CD4-positive, CD25-positive, alpha-beta regulatory T cell (primary cell): ENCODE results near the gene ZNF503. TPM values are rescaled to one million over a fixed set of nuclear protein-coding genes. Genes with fewer than 3 reads are reported as not detected.

ENCODE experiments used
- ATAC-seq, 2 donors: fragments of 150-1000 bp; cut with Tn5 transposase; one replicate each; pipeline ENCODE4 v1.10.0; 2021; ENCODE audit warnings: low read depth in 2 of 2, moderate number of reproducible peaks in 2 of 2, moderate library complexity in 1 of 2
- DNase-seq, 3 donors: peaks; one replicate each; pipeline versions ENCODE4 v3.0.0 to v3.0.0-alpha.2; 2012 to 2022; ENCODE audit warnings: mixed read lengths in 1 of 3
- H3K27ac ChIP-seq: one replicate; pipeline ENCODE4 v1.7.0; 2013; ENCODE audit warnings: mild to moderate bottlenecking, low read length; ENCODE audit not compliant: insufficient read depth, poor library complexity, severe bottlenecking
- H3K27me3 ChIP-seq: one replicate; pipeline ENCODE4 v1.7.0; 2013; ENCODE audit warnings: low read length; ENCODE audit not compliant: control insufficient read depth, insufficient read depth
- H3K36me3 ChIP-seq: one replicate; pipeline ENCODE4 v1.7.0; 2013; ENCODE audit warnings: mild to moderate bottlenecking, low read length, moderate library complexity; ENCODE audit not compliant: control insufficient read depth, insufficient read depth
- H3K4me1 ChIP-seq: 2 replicates; pipeline ENCODE4 v1.7.0; 2013; ENCODE audit warnings: mild to moderate bottlenecking, low read length; ENCODE audit not compliant: insufficient read depth, control insufficient read depth, poor library complexity, severe bottlenecking
- H3K4me3 ChIP-seq: one replicate; pipeline ENCODE4 v1.7.0; 2013; ENCODE audit warnings: low read depth, mild to moderate bottlenecking, low read length, moderate library complexity
- H3K9me3 ChIP-seq, 2 experiments: 1 replicate in 1 of 2; 2 replicates in 1 of 2; pipeline ENCODE4 v1.7.0; 2013; ENCODE audit warnings: low read length in 2 of 2, mild to moderate bottlenecking in 1 of 2, moderate library complexity in 1 of 2; ENCODE audit not compliant: control insufficient read depth in 2 of 2
- H3K27ac Mint-ChIP-seq, 3 donors: one replicate each; pipeline ENCODE4 v1.8.0; 2020 to 2022; ENCODE audit warnings: mild to moderate bottlenecking in 3 of 3, mixed read lengths in 3 of 3, moderate library complexity in 2 of 3
- H3K27me3 Mint-ChIP-seq: one replicate; pipeline ENCODE4 v1.8.0; 2022; ENCODE audit warnings: mild to moderate bottlenecking, mixed read lengths
- H3K36me3 Mint-ChIP-seq: one replicate; pipeline ENCODE4 v1.8.0; 2020; ENCODE audit warnings: mixed read lengths
- H3K4me1 Mint-ChIP-seq, 4 donors: one replicate each; pipeline ENCODE4 v1.8.0; 2020 to 2022; ENCODE audit warnings: mixed read lengths in 4 of 4, mild to moderate bottlenecking in 1 of 4
- H3K4me3 Mint-ChIP-seq, 4 donors: one replicate each; pipeline ENCODE4 v1.8.0; 2020 to 2022; ENCODE audit warnings: mild to moderate bottlenecking in 4 of 4, mixed read lengths in 4 of 4, moderate library complexity in 3 of 4
- H3K9me3 Mint-ChIP-seq, 7 donors: one replicate each; pipeline ENCODE4 v1.8.0; 2020 to 2022; ENCODE audit warnings: mixed read lengths in 7 of 7, mild to moderate bottlenecking in 3 of 7, moderate library complexity in 2 of 7
- polyA plus RNA-seq, 4 donors: library from polyadenylated mRNA; unstranded; fragments of 300-500 nt; fragmentation: Illumina TruSeq; gene quantifications; one replicate each; pipeline ENCODE4 v1.2.3, GENCODE V29; 2021
- total RNA-seq: library from RNA; stranded (reverse); gene quantifications from one replicate; pipeline ENCODE4 v1.2.3, GENCODE V29; 2022

The ZNF503 gene
- total and polyA plus RNA-seq, 5 donors from 2014 or later = not detected

DNA sequence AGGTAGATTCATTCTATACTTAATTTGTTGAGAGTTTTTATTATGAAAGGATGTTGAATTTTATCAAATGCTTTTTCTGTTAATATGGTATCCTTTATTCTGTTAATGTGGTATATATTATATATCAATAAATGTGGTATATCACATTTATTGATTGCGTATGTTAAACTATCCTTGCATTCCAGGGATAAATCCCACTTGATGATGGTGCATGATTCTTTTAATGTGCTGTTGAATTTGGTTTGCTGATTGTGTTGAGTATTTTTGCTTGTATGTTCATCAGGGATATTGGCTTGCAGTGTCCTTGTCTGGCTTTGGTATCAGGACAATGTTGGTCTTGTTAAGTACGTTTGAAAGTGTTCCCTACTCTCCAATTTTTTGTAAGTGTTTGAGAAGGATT, 41.8 kb upstream of the ZNF503 start:
- no peaks in the 10 kb centered on the region for H3K4me1 Mint-ChIP-seq

DNA sequence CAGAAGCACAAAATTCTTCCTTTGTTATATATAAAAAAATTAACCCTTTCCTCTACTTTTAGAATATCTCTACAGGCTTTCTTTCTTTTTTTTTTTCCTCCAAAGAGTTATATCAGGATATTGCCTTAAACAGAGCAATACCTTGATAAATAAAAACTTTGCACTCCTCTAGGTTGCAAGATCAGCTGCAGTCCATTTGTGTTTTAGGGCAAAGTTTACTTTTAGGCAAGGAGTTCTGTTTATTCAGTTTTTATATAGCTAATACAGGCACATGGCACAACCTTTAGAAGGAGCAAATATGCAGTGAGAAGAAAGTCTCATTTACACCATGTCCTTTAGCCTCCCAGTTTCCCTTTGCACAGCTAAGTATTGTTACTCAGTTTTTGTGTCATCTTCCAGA, 40.1 kb upstream of the ZNF503 start:
- no peaks in the 10 kb centered on the region for H3K36me3 ChIP-seq
- H3K4me3 ChIP-seq = no peak overlapping the region
- Mint-ChIP-seq H3K36me3 (peaks cover 4% of the 10 kb centered on the region), H3K27me3 (no peaks in the 10 kb centered on the region), H3K4me1 (no peaks in the 10 kb centered on the region), H3K4me3 (no peak overlapping the region), H3K27ac (no peak overlapping the region), H3K9me3 (peaks cover 0 to 26% (median 10%) of the 10 kb centered on the region in 7 donors)
- ATAC-seq = no peak
- no peak for DNase-seq
- peaks cover 14 to 20% of the 10 kb centered on the region in 2 experiments for H3K9me3 ChIP-seq
- H3K4me1 ChIP-seq = no peaks in the 10 kb centered on the region
- H3K27ac ChIP-seq = no peak overlapping the region
- H3K27me3 ChIP-seq = no peaks in the 10 kb centered on the region

More for the DNA sequence above, 41.8 kb upstream of the ZNF503 start:
- no peak overlapping the region for H3K4me3 ChIP-seq
- Mint-ChIP-seq H3K27me3 (no peaks in the 10 kb centered on the region), H3K9me3 (peaks cover 0 to 29% (median 11%) of the 10 kb centered on the region in 7 donors), H3K27ac (no peak overlapping the region), H3K4me3 (no peak overlapping the region), H3K36me3 (peaks cover 4% of the 10 kb centered on the region)
- no peaks in the 10 kb centered on the region for H3K4me1 ChIP-seq
- H3K27ac ChIP-seq = no peak overlapping the region
- H3K36me3 ChIP-seq = no peaks in the 10 kb centered on the region
- peaks cover 14 to 21% of the 10 kb centered on the region in 2 experiments for H3K9me3 ChIP-seq
- H3K27me3 ChIP-seq = no peaks in the 10 kb centered on the region
- ATAC-seq (no peak), DNase-seq (no peak)

DNA sequence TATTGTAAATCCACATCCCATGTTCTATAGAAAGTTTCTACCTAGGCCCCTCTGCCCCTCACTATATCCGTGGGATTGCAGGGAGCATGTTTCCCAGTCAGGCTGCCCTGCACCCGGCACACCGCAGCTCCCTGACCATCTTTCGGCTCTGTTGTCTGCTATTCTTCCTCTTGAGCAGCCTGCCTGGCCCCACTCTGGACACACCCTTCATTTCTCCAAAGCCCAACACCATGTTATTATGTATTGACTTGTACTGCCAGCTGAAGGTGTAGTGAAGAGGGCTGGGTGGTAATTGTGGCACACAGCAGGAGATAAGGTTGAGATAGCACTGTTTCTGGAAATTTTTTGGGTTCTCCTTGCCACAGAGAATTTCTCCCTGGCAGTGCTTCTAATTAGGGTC, 39.6 kb upstream of the ZNF503 start:
- H3K27me3 Mint-ChIP-seq = no peaks in the 10 kb centered on the region
- H3K4me1 Mint-ChIP-seq = no peaks in the 10 kb centered on the region
- Histone ChIP-seq H3K27ac (no peak overlapping the region), H3K9me3 (peaks cover 11 to 15% of the 10 kb centered on the region in 2 experiments), H3K4me3 (no peak overlapping the region), H3K27me3 (no peaks in the 10 kb centered on the region), H3K4me1 (no peaks in the 10 kb centered on the region), H3K36me3 (no peaks in the 10 kb centered on the region)
- no peak overlapping the region for H3K4me3 Mint-ChIP-seq
- DNase-seq = no peak
- H3K36me3 Mint-ChIP-seq = peaks cover 4% of the 10 kb centered on the region
- no peak overlapping the region for H3K27ac Mint-ChIP-seq
- no peak for ATAC-seq
- peaks cover 0 to 21% (median 8%) of the 10 kb centered on the region in 7 donors for H3K9me3 Mint-ChIP-seq

DNA sequence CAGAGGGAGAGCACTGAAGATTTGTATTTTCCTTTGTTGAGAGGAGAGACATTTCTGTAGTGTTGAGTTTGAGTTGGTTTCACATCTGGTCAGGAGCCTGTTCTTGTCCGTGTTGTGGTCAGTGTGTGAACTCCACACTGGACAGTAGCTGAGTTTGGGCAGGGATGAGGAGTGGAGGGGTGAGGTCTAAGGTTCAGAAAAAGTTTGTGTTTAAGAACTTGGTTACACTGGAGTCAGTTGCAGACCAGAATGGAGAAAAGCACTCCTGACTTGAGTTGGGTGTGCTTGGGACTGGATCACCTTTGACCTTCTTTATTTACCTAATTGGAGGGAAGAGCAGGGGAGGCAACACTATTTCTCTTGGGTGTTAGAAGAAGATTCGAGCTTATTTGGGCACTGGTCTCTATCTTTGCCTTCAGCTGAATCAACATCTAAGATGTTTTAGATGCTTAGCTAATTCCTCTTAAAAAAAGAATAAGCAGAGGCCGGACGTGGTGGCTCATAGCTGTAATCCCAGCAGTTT, 38.8 kb upstream of the ZNF503 start:
- H3K4me1 Mint-ChIP-seq = no peaks in the 10 kb centered on the region
- no peaks in the 10 kb centered on the region for H3K27me3 Mint-ChIP-seq
- no peaks in the 10 kb centered on the region for H3K4me1 ChIP-seq
- H3K27ac ChIP-seq = no peak overlapping the region
- H3K9me3 Mint-ChIP-seq = peaks cover 0 to 19% (median 8%) of the 10 kb centered on the region in 7 donors
- peaks cover 4% of the 10 kb centered on the region for H3K36me3 Mint-ChIP-seq
- no peak for ATAC-seq
- no peaks in the 10 kb centered on the region for H3K27me3 ChIP-seq
- peaks cover 11 to 14% of the 10 kb centered on the region in 2 experiments for H3K9me3 ChIP-seq
- no peak overlapping the region for H3K4me3 ChIP-seq
- DNase-seq = no peak
- H3K27ac Mint-ChIP-seq = peak overlapping the region in 1 of 3 donors; percentile 7
- no peak overlapping the region for H3K4me3 Mint-ChIP-seq
- H3K36me3 ChIP-seq = no peaks in the 10 kb centered on the region

DNA sequence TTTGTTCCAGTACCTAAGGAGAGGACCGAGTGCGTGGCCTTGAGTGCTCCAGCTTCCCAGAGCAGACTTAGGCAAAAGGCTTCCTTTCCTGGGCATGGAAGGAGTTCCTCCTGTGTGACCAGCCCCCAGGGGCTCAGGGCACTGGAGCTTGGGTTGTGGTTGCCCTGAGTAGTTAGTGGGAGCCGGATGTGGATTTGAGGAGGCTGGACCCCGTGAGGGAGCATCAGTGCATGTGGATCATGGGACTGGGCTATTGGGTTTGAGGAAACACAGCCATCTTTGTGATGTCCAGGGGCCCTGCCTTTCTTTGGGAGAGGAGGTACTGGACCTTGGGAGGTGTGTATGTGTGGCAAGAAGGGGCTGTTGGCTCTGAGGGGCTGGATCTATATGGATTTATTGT, 38.2 kb upstream of the ZNF503 start:
- H3K9me3 Mint-ChIP-seq = peaks cover 0 to 19% (median 8%) of the 10 kb centered on the region in 7 donors
- no peak for DNase-seq
- no peak overlapping the region for H3K27ac ChIP-seq
- peaks cover 4% of the 10 kb centered on the region for H3K36me3 Mint-ChIP-seq
- H3K4me3 ChIP-seq = no peak overlapping the region
- no peaks in the 10 kb centered on the region for H3K4me1 Mint-ChIP-seq
- peaks cover 11 to 14% of the 10 kb centered on the region in 2 experiments for H3K9me3 ChIP-seq
- H3K27me3 Mint-ChIP-seq = peaks cover 4% of the 10 kb centered on the region
- ATAC-seq = peak in 1 of 2 donors; percentile 14
- H3K36me3 ChIP-seq = no peaks in the 10 kb centered on the region
- H3K4me3 Mint-ChIP-seq = peak overlapping the region in 1 of 4 donors; percentile 12
- H3K27me3 ChIP-seq = no peaks in the 10 kb centered on the region
- H3K27ac Mint-ChIP-seq = no peak overlapping the region
- H3K4me1 ChIP-seq = no peaks in the 10 kb centered on the region

DNA sequence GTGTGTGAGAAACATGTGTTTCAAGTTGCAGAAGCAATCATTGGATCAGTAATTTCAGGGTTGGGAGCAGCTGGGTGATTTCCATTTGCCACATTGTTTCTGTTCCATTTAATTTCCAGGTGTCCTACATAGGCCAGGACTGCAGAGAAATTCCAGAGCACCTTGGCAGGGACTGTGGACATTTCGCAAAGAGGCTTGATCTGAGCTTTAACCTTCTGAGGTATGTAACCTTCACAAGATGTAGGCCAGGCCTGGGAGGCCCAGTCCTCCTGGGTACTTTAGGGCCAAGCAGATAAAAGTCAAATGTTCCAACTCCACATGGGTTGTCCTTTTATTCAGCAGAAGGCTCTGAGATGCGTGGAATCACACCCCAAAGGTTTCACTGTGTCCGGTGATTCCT, 36.7 kb upstream of the ZNF503 start:
- H3K4me1 ChIP-seq = no peaks in the 10 kb centered on the region
- H3K27ac Mint-ChIP-seq = no peak overlapping the region
- H3K27me3 ChIP-seq = peaks cover 4% of the 10 kb centered on the region
- H3K4me1 Mint-ChIP-seq = peaks cover 0 to 1% (median 0%) of the 10 kb centered on the region in 4 donors
- H3K36me3 Mint-ChIP-seq = no peaks in the 10 kb centered on the region
- H3K4me3 ChIP-seq = no peak overlapping the region
- no peak for ATAC-seq
- no peak overlapping the region for H3K27ac ChIP-seq
- H3K9me3 ChIP-seq = peaks cover 2 to 3% of the 10 kb centered on the region in 2 experiments
- H3K36me3 ChIP-seq = no peaks in the 10 kb centered on the region
- H3K9me3 Mint-ChIP-seq = peaks cover 0 to 9% (median 5%) of the 10 kb centered on the region in 7 donors
- DNase-seq = no peak
- peaks cover 19% of the 10 kb centered on the region for H3K27me3 Mint-ChIP-seq
- H3K4me3 Mint-ChIP-seq = no peak overlapping the region

DNA sequence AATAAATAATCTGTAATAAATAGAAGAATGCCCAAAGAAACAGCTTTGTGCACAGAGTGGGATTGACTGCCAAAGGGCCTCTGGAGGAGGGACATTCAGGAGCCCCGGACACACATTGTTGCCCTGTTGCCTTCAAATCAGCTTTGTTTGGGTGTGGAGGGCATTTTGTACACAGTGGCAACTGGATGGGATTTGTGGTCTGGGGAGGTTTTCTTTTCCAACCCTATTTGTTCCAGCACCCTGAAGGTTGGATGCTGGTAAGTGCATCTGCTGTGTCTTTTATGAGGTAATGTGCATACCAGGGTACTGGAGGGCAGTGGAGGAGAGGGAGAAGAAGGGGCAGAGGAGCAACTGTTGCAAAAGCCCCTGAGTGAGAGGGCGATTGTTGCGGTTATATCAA, 36.1 kb upstream of the ZNF503 start:
- no peak overlapping the region for H3K4me3 Mint-ChIP-seq
- H3K27me3 Mint-ChIP-seq = peaks cover 25% of the 10 kb centered on the region
- Histone ChIP-seq H3K9me3 (no peaks in the 10 kb centered on the region), H3K4me3 (no peak overlapping the region), H3K27ac (no peak overlapping the region), H3K36me3 (no peaks in the 10 kb centered on the region), H3K4me1 (no peaks in the 10 kb centered on the region), H3K27me3 (peaks cover 4% of the 10 kb centered on the region)
- peaks cover 0 to 6% (median 4%) of the 10 kb centered on the region in 7 donors for H3K9me3 Mint-ChIP-seq
- peaks cover 0 to 4% (median 0%) of the 10 kb centered on the region in 4 donors for H3K4me1 Mint-ChIP-seq
- no peaks in the 10 kb centered on the region for H3K36me3 Mint-ChIP-seq
- no peak for ATAC-seq
- DNase-seq = no peak
- no peak overlapping the region for H3K27ac Mint-ChIP-seq

DNA sequence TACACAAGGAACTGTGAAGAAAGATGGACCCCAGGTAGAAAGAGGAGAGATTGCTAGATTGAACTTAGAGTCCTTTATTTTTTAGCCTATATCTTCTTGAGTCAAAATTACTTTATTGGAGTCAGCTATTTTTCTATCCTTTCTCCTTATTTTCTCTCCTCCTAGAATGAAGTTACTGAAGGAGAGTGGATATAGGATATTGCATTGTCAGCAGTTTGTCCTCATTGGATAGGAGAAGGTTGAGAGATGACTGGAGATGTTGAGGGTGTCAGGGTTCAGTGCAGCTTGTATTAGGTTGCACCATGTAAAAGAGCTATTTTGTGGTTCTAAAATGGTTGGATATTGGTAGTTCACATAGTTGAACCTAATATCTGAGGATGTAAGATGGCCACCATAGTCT, 35.3 kb upstream of the ZNF503 start:
- peaks cover 9% of the 10 kb centered on the region for H3K27me3 ChIP-seq
- H3K4me3 Mint-ChIP-seq = no peak overlapping the region
- no peaks in the 10 kb centered on the region for H3K4me1 ChIP-seq
- H3K27me3 Mint-ChIP-seq = peaks cover 33% of the 10 kb centered on the region
- ATAC-seq (no peak), DNase-seq (no peak)
- H3K4me1 Mint-ChIP-seq = peaks cover 0 to 4% (median 1%) of the 10 kb centered on the region in 4 donors
- H3K36me3 Mint-ChIP-seq = no peaks in the 10 kb centered on the region
- no peak overlapping the region for H3K4me3 ChIP-seq
- no peak overlapping the region for H3K27ac Mint-ChIP-seq
- H3K9me3 Mint-ChIP-seq = peaks cover 0 to 6% (median 0%) of the 10 kb centered on the region in 7 donors
- no peaks in the 10 kb centered on the region for H3K36me3 ChIP-seq
- no peak overlapping the region for H3K27ac ChIP-seq
- H3K9me3 ChIP-seq = no peaks in the 10 kb centered on the region
